ENCODE results near the gene OTOA.
A peak's percentile ranks its signal among the peaks of the same experiment; 100 is the strongest.
"Not testable (repeated sequence)": the region's sequence is repeated elsewhere in the genome, so short reads cannot be mapped to it uniquely, and the experiment has no call there.

OTOA gene

DNA sequence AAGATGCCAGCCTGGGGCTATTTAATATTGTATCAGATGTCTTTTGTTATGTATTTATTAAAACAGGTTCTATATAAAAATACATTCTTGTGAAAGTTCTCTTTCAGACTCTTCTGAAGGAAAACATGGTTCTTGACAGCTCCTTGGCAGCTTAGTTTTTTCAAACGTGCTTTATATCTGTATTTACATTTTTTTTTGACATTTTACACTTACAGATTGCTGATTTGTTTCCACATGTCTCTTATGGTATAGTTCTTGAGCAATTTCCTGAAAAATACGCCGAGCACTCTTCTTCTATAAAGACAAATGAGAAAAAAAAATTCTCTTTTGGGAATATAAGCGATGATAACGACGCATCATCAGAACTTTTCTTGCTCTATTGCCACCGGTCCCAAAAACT lies 20.9 kb upstream of the OTOA start:
- DNase-seq, result no peak

- DNase-seq, result no peak
Measured at GRCh38 chr16:21643785-21644184, 20.0 kb upstream of the OTOA start.

DNA sequence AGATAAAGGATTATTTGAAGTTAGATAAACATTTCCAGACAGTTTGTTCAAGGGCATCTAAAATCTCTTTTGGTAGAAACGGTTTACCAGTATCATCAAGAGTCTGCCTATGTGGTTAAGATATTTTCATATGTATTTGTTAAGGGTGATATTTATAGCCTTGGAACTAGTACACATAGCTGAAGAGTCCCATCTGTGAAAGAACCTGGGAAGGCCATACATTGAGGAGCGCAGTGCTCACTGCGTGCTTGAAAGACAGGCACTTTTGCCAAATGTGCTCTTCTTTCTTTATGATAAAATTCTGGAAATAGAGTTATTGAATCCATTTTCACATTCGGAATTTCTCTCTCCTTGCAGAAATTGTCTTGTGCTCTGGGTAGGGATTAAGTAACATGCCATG lies 19.1 kb upstream of the OTOA start:
- no peak for DNase-seq

DNA sequence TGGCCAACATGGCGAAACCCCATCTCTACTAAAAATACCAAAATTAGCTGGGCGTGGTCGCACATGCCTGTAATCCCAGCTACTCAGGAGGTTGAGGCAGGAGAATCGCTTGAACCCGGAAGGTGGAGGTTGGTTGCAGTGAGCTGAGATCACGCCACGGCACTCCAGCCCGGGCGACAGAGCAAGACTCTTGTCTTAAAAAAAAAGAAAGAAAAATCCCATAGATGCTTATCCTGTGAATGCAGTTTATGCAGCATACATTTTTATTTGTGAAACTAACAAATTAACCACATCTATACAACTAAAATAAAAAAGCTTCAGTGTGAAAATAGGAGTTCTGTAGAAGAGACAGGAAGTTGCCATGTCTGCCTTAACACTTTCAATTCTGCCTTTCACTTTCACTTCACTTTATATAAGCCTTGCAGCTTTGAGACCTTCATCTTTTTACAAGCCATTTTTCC lies 18.5 kb upstream of the OTOA start:
- peak; percentile 20 for DNase-seq

DNA sequence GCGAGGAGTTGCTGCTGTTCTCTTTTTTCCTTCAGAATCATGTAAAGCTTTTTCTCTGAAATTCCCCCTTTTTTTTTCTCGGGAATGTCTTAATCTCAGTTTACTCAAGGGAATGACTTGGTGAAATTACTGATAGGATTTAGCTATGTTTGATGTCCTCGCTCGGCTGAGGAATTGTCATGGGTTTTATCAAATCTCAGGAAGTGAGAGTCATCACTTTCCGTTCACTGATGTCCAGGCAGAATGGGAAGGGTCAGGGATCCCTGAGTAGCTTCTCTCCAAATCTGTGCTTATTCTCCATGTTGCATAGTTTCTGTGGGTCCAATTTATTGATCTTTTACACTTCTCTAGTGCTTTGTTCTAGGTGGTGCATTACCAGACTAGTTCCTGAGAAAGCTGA lies 17.7 kb upstream of the OTOA start:
- no peak for DNase-seq

DNA sequence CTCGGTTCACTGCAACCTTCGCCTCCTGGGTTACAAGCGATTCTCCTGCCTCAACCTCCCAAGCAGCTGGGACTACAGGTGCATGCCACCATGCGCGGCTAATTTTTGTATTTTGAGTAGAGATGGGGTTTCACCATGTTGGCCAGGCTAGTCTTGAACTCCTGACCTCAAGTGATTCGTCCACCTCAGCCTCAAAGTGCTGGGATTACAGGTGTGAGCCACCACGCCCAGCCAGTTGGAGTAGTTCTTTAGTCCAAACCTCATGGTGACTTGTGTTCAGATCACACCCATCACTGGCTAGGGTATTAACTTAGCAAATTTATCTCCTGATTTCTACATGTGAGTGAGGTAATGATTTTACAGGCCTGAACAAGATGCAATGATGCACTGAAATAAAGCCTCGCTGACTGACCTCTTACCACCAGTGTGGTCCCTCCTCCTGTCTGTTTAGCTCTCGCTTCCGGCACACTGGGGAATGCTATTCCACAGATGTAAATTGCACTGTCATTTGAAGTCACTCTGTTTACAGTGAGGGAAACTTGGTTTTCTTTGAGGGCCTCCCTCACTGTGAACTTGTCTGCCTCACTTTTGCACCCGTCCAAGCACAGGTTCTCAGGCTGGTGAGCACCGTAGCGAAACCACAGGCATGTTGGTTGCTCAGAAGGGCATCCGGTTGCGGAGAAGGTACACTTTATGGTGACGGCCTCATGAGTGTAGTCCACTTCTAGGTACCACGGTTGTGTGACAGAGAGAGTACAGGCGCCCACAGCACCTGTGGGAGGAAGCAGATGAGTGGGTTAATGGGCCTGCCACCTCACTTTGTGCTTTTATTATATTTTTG lies 16.8 kb upstream of the OTOA start:
- no peak for DNase-seq

- DNase-seq, result no peak
Measured at GRCh38 chr16:21647562-21648164, 16.1 kb upstream of the OTOA start.

- not testable (repeated sequence) for DNase-seq
Measured at GRCh38 chr16:21649826-21650406, 13.9 kb upstream of the OTOA start.

- DNase-seq, result no peak
Measured at GRCh38 chr16:21650521-21650920, 13.2 kb upstream of the OTOA start.

- no peak for DNase-seq
Measured at GRCh38 chr16:21651515-21651914, 12.3 kb upstream of the OTOA start.

GRCh38 chr16:21652453-21652852 lies 11.3 kb upstream of the OTOA start, which contains the start of gene IGSF6:
IGSF6 (minus strand) TSS chr16:21652608; CDS start chr16:21652598, 10 bp downstream.
- DNase-seq, result no peak

DNA sequence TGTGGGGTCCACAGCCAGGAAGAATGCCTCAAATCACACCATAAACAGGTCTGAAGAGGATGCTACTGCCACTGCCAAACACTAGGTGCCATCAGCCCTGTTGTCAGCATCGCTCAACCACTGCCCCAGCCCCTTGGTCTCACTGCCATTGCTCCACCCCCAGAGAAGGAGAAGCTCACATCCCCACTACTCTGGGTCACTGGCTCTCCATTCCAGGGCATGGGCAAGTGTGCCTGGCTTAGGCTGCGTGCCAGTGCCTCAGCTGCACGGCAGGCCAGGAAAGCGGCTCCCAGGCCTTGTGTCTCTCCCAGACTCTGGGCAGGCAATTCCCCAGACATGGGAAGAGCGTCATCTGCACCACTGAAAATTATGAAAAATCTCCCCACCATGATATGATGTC lies 10.2 kb upstream of the OTOA start:
- DNase-seq, result no peak

DNA sequence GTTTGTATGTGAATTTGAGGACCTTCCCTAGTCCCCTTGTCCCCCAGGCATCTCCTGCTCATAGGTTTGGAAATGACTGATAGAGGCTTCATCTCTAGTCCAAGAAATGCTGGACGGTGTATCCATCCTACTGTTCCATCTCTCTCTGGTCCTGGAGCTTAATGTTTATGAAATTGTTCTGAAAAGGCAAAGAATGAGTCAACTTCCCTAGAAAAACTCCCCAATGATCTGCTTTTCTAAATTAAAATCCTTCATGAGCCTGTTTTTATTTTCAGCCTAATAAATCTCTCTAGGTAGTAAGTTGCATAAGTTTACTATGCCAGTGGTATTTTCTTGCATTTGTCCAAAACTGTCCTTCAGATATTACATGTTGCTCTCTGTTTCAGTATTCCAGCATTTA lies 9.3 kb upstream of the OTOA start:
- no peak for DNase-seq

DNA sequence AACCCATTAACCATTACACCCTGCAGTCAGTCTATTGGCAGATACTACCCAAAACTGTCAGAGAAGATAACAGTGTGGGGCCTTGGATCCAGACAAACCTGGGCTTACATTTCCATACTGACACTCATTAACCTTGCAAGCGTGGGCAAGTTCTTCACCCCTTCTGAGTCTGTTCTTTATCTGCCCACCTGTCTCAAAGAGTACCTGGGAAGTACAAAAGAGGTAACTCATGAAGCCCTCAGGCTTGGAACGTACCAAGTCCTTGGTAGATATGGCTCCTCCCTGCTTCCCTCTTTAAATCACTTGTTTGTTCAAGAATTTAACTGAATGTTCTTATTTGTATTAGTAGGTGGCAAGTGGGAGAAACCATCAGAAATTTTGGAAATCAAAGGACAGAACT lies 8.9 kb upstream of the OTOA start:
- no peak for DNase-seq

DNA sequence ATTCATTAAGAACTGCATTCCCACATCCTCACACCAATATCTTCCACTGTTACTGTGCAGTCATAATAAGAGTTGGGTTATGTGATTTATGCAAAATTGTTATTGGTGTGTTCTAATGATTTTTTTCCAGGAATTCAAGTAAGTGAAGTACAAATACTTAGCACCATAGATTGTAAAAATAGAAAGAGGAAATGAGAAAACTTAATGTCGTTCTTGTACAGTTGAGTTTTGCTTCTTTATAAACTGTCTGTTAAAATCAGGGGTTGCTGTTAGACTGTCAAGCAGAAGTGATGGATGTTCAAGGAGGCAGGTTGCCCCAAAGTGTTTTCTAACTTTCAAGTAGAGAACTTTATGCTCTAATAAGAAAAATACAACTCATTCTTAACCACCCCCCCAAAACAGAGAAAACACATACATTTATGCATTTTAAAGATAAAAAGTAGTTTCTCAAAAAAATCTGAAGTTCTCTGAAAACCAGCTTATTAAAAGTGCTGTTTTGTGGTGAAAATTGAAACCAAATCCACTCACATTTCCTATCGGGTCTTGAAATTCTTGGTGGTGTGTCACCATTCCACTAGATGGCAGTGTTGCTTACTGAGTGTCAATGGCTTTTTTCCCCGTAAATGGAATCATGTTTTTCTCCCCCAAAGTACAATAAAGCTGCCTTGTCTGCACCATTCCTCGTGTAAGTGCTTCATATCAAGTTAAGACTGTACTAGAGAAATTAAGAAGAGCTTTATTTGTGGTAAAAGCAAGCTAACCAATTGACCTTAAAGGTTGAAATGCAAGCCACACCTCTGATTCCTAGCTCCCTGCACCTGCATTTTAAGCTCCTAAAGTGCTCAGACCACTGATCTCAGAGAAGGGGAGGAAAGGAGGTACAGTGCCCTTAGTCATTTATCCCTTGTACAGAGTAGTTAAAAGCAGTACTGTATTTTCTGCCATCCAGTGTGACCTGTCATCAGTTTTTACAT lies 6.7 kb upstream of the OTOA start:
- peak; percentile 43 for DNase-seq

GRCh38 chr16:21659124-21659523 lies 4.6 kb upstream of the OTOA start:
- DNase-seq, result no peak

DNA sequence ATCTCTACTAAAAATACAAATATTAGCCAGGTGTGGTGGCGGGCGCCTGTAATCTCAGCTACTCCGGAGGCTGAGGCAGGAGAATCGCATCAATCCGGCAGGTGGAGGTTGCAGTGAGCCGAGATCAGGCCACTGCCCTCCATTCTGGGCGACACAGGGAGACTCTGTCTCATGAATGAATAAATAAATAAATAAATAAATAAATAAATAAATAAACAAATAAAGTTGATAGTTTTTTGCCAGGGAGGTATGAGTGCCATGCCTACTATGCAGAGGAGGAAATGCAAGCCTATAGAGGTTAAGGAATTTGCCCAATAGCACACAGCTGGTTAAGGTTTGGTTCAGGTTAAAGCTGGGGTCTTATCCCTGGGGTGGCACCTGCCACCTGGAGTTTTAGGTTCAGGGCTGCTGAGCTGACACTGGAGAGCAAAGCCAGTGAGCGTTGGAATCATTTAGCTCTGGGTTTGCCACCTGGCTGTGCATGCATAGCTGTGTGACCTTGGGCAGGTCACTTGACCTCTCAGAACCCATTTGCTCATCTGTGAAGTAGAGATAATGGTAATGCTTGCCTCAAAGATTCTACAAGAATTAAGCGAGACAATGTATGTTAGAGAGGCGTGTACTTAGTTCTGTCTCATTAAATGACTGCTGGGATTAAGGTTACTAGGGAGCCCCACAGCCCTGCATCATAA lies 1.2 kb downstream of the OTOA start:
- DNase-seq, result no peak

DNA sequence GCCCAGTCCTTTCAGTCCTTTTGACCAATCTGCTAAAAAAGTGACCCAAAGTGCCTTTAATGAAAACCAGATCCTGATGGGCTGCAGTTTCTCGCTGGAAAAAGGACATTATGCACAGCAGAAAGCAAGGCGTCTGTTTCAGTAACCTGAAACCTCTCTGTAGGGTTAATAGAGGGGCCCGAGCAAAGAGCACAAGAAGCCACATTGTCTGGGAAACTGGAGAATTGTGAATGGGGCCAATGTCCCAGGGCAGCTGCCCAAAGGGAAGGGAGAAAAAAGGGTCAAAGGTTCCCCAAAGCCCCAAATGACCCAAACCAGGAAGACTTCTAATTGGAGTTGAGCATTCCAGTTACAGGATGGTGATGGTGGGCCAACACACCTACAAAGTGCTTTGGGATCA lies 3.0 kb downstream of the OTOA start:
- DNase-seq, result no peak

- DNase-seq, result no peak
Measured at GRCh38 chr16:21667575-21667974, 3.8 kb downstream of the OTOA start.

- no peak for DNase-seq
Measured at GRCh38 chr16:21673469-21673868, 9.7 kb downstream of the OTOA start.

DNA sequence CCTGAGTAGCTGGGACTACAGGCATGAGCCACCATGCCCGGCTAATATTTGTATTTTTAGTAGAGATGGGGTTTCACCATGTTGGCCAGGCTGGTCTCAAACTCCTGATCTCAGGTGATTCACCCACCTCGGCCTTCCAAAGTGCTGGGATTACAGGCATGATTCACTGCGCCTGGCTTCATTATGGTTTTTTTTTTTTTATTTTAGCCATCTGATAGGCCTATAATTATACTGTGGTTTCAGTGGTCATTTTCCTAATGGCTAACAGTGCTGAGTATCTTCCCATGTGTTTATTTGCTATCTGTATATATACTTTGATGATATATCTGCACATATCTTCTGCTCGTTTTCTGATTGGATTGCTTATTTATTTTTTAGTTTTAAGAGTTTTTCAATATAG lies 10.7 kb downstream of the OTOA start:
- not testable (repeated sequence) for DNase-seq

GRCh38 chr16:21680714-21681113 lies 16.9 kb downstream of the OTOA start:
- DNase-seq, result not testable (repeated sequence)

Data from NCI-H2029 treated with DMSO at 0.1 percent for 48 hours (cell line).